Hippocampal formation (tissue), 2 donors: ENCODE data around the gene FZD10.

Source experiments
- DNase-seq, 2 donors: peaks; one replicate each; lab custom pipeline; 2025; lab: John Stamatoyannopoulos, UW

FZD10 gene

GRCh38 chr12:130155416-130156073 is 6.7 kb upstream of the FZD10 start:
- no peak for DNase-seq

- DNase-seq: no peak
Measured at GRCh38 chr12:130156652-130157275, 5.5 kb upstream of the FZD10 start.

- no peak for DNase-seq
Measured at GRCh38 chr12:130157998-130158753, 4.1 kb upstream of the FZD10 start.

- no peak for DNase-seq
Measured at GRCh38 chr12:130158754-130159059, 3.6 kb upstream of the FZD10 start.

GRCh38 chr12:130160306-130160705 is 2.0 kb upstream of the FZD10 start:
- DNase-seq: no peak

- no peak for DNase-seq
Measured at GRCh38 chr12:130160711-130161231, 1.5 kb upstream of the FZD10 start.

GRCh38 chr12:130161261-130162243 is 712 bp upstream of the FZD10 start:
- DNase-seq: no peak

- no peak for DNase-seq
Measured at GRCh38 chr12:130162745-130163460, 639 bp downstream of the FZD10 start.

- no peak for DNase-seq
Measured at GRCh38 chr12:130163461-130164215, 1.4 kb downstream of the FZD10 start.

GRCh38 chr12:130164216-130164542 is 1.9 kb downstream of the FZD10 start:
- no peak for DNase-seq

GRCh38 chr12:130164936-130165335 is 2.7 kb downstream of the FZD10 start:
- DNase-seq: no peak

GRCh38 chr12:130166306-130166705 is 4.0 kb downstream of the FZD10 start:
- DNase-seq: no peak

- no peak for DNase-seq
Measured at GRCh38 chr12:130167537-130167936, 5.3 kb downstream of the FZD10 start.

GRCh38 chr12:130169256-130169655 is 7.0 kb downstream of the FZD10 start:
- no peak for DNase-seq

GRCh38 chr12:130169924-130170323 is 7.7 kb downstream of the FZD10 start:
- DNase-seq: no peak

- DNase-seq: no peak
Measured at GRCh38 chr12:130170611-130171010, 8.3 kb downstream of the FZD10 start.

GRCh38 chr12:130177635-130178242 is 15.5 kb downstream of the FZD10 start:
- no peak for DNase-seq

GRCh38 chr12:130178282-130178681 is 16.0 kb downstream of the FZD10 start:
- DNase-seq: no peak

- no peak for DNase-seq
Measured at GRCh38 chr12:130179191-130179590, 16.9 kb downstream of the FZD10 start.

- no peak for DNase-seq
Measured at GRCh38 chr12:130179621-130180020, 17.4 kb downstream of the FZD10 start.
